ENCODE measurements around the gene DCC.

DNA sequence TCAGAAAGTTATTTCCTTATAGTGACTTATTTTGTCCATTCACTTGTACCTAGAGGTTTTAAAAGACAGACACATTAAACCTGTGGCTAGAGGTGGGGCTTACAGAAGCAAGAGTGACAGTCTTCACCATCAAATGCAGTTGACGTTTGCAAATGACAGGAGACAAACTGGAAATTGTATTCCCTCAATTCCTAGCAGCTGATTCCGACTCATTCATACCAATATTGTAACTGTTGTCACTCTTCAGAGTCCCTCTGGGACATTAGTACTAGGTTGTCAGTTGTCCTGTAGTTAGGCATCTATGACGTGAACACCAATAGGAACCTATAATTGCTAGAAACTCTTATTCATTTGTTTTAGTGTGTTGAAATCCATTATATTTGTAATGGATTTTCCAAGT, 794.7 kb downstream of the DCC start:
- TF ChIP-seq POLR2AphosphoS5 (IDR thresholded peaks at IDR 0.05) = no peak
- TF ChIP-seq, protein P1, sequence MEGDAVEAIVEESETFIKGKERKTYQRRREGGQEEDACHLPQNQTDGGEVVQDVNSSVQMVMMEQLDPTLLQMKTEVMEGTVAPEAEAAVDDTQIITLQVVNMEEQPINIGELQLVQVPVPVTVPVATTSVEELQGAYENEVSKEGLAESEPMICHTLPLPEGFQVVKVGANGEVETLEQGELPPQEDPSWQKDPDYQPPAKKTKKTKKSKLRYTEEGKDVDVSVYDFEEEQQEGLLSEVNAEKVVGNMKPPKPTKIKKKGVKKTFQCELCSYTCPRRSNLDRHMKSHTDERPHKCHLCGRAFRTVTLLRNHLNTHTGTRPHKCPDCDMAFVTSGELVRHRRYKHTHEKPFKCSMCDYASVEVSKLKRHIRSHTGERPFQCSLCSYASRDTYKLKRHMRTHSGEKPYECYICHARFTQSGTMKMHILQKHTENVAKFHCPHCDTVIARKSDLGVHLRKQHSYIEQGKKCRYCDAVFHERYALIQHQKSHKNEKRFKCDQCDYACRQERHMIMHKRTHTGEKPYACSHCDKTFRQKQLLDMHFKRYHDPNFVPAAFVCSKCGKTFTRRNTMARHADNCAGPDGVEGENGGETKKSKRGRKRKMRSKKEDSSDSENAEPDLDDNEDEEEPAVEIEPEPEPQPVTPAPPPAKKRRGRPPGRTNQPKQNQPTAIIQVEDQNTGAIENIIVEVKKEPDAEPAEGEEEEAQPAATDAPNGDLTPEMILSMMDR (IDR thresholded peaks at IDR 0.05) = no peak
